GM19395 (cell line): ENCODE measurements around the gene ADGRG3.

ENCODE experiments used
- ATAC-seq: cut with Tn5 transposase; IDR thresholded peaks from one replicate; pipeline ENCODE4 v1.9.1; 2021; ENCODE audit warnings: mild to moderate bottlenecking, moderate library complexity; ENCODE audit not compliant: unreplicated experiment

Gene ADGRG3

GRCh38 chr16:57668263-57668571 lies at the start of gene ADGRG3:
TSS of gene ADGRG3 (plus strand) at chr16:57668306. CDS start at chr16:57668348, 42 bp downstream.
- ATAC-seq = no peak

- ATAC-seq = no peak
Measured at GRCh38 chr16:57619133-57619605, 48.9 kb upstream of the ADGRG3 start.

- no peak for ATAC-seq
Measured at GRCh38 chr16:57619606-57620334, 48.3 kb upstream of the ADGRG3 start.

- no peak for ATAC-seq
Measured at GRCh38 chr16:57620335-57621231, 47.5 kb upstream of the ADGRG3 start.

- ATAC-seq = no peak
Measured at GRCh38 chr16:57621521-57622271, 46.4 kb upstream of the ADGRG3 start.

- no peak for ATAC-seq
Measured at GRCh38 chr16:57622361-57623250, 45.5 kb upstream of the ADGRG3 start.

GRCh38 chr16:57623251-57624043 lies 44.7 kb upstream of the ADGRG3 start:
- no peak for ATAC-seq

GRCh38 chr16:57624044-57624688 lies 43.9 kb upstream of the ADGRG3 start:
- ATAC-seq = no peak

GRCh38 chr16:57624806-57625500 lies 43.2 kb upstream of the ADGRG3 start:
- ATAC-seq = no peak

- no peak for ATAC-seq
Measured at GRCh38 chr16:57626420-57627170, 41.5 kb upstream of the ADGRG3 start.

- no peak for ATAC-seq
Measured at GRCh38 chr16:57627184-57627871, 40.8 kb upstream of the ADGRG3 start.

- ATAC-seq = no peak
Measured at GRCh38 chr16:57628008-57628781, 39.9 kb upstream of the ADGRG3 start, which contains the start of gene ADGRG1. TSS of gene ADGRG1 (plus strand) at chr16:57628630. CDS start at chr16:57650288, 21,658 bp downstream.

GRCh38 chr16:57628783-57629293 lies 39.3 kb upstream of the ADGRG3 start:
- no peak for ATAC-seq

GRCh38 chr16:57629516-57630406 lies 38.3 kb upstream of the ADGRG3 start:
- no peak for ATAC-seq

- no peak for ATAC-seq
Measured at GRCh38 chr16:57630407-57630797, 37.7 kb upstream of the ADGRG3 start.
